Liver (tissue), 3 donors: Measurements from ENCODE around the gene XAB2.

Experiments used
- CTCF ChIP-seq: fragments of 150-350 bp; IDR thresholded peaks from 2 replicates; pipeline ENCODE4 v1.5.1; 2017; ENCODE audit warnings: improper control_type of control experiment, low read depth, low read length; ENCODE audit not compliant: missing input control
- EGR1 ChIP-seq, 2 donors: IDR thresholded peaks; 2 replicates each; pipeline ENCODE4 v1.6.1; 2016 to 2018; ENCODE audit warnings: antibody characterized with exemption in 2 of 2, low read depth in 2 of 2
- GABPA ChIP-seq, 2 donors: IDR thresholded peaks in 1 of 2; conservative IDR thresholded peaks in 1 of 2; 2 replicates each; pipeline ENCODE4 v1.6.1; 2016; ENCODE audit warnings: antibody characterized with exemption in 2 of 2, mild to moderate bottlenecking in 1 of 2, moderate library complexity in 1 of 2
- donor health status: healthy.
- donor health status: healthy.

- no peak for TF ChIP-seq EGR1 (IDR thresholded peaks at IDR 0.05; ENCODE audit: low read depth in 2 of 2)
- TF ChIP-seq GABPA (IDR thresholded peaks at IDR 0.05 in 1 of 2, conservative IDR thresholded peaks at IDR 0.05 in 1 of 2), result no peak
- no peak for TF ChIP-seq CTCF
Measured at GRCh38 chr19:7668842-7669241, 39.5 kb upstream of the XAB2 start, which contains the start of gene RETN.
